ENCODE data around the gene PLCB4.

Gene PLCB4

GRCh38 chr20:9256393-9256792 is 187.5 kb downstream of the PLCB4 start:
- in situ Hi-C loops (cut with MboI; ENCODE audit: low sequenced_read_pairs) = no loop called here

GRCh38 chr20:9258901-9259300 is 190.0 kb downstream of the PLCB4 start:
- in situ Hi-C loops (cut with MboI; ENCODE audit: low sequenced_read_pairs) = no loop called here

- in situ Hi-C loops (cut with MboI; ENCODE audit: low sequenced_read_pairs) = no loop called here
Measured at GRCh38 chr20:9260027-9260426, 191.1 kb downstream of the PLCB4 start.

- in situ Hi-C loops (cut with MboI; ENCODE audit: low sequenced_read_pairs) = no loop called here
Measured at GRCh38 chr20:9261781-9262180, 192.9 kb downstream of the PLCB4 start.

GRCh38 chr20:9262653-9263194 is 193.8 kb downstream of the PLCB4 start:
- in situ Hi-C loops (cut with MboI; ENCODE audit: low sequenced_read_pairs) = no loop called here

GRCh38 chr20:9269280-9269971 is 200.5 kb downstream of the PLCB4 start:
- in situ Hi-C loops (cut with MboI; ENCODE audit: low sequenced_read_pairs) = no loop called here

GRCh38 chr20:9270831-9271230 is 201.9 kb downstream of the PLCB4 start:
- in situ Hi-C loops (cut with MboI; ENCODE audit: low sequenced_read_pairs) = no loop called here

- in situ Hi-C loops (cut with MboI; ENCODE audit: low sequenced_read_pairs) = no loop called here
Measured at GRCh38 chr20:9276966-9277468, 208.1 kb downstream of the PLCB4 start.

GRCh38 chr20:9279918-9280401 is 211.1 kb downstream of the PLCB4 start:
- in situ Hi-C loops (cut with MboI; ENCODE audit: low sequenced_read_pairs) = no loop called here

GRCh38 chr20:9280666-9281065 is 211.8 kb downstream of the PLCB4 start:
- in situ Hi-C loops (cut with MboI; ENCODE audit: low sequenced_read_pairs) = no loop called here

- in situ Hi-C loops (cut with MboI; ENCODE audit: low sequenced_read_pairs) = no loop called here
Measured at GRCh38 chr20:9281803-9282202, 212.9 kb downstream of the PLCB4 start.

GRCh38 chr20:9285617-9286016 is 216.7 kb downstream of the PLCB4 start:
- in situ Hi-C loops (cut with MboI; ENCODE audit: low sequenced_read_pairs) = no loop called here

GRCh38 chr20:9286501-9287461 is 217.9 kb downstream of the PLCB4 start:
- in situ Hi-C loops (cut with MboI; ENCODE audit: low sequenced_read_pairs) = no loop called here

GRCh38 chr20:9287826-9288225 is 218.9 kb downstream of the PLCB4 start:
- in situ Hi-C loops (cut with MboI; ENCODE audit: low sequenced_read_pairs) = no loop called here

- in situ Hi-C loops (cut with MboI; ENCODE audit: low sequenced_read_pairs) = no loop called here
Measured at GRCh38 chr20:9290331-9290730, 221.4 kb downstream of the PLCB4 start.

GRCh38 chr20:9293145-9293544 is 224.3 kb downstream of the PLCB4 start:
- in situ Hi-C loops (cut with MboI; ENCODE audit: low sequenced_read_pairs) = no loop called here

GRCh38 chr20:9294041-9294440 is 225.2 kb downstream of the PLCB4 start:
- in situ Hi-C loops (cut with MboI; ENCODE audit: low sequenced_read_pairs) = no loop called here

GRCh38 chr20:9298906-9299305 is 230.0 kb downstream of the PLCB4 start:
- in situ Hi-C loops (cut with MboI; ENCODE audit: low sequenced_read_pairs) = no loop called here

GRCh38 chr20:9300080-9300479 is 231.2 kb downstream of the PLCB4 start:
- in situ Hi-C loops (cut with MboI; ENCODE audit: low sequenced_read_pairs) = no loop called here

GRCh38 chr20:9300534-9300933 is 231.6 kb downstream of the PLCB4 start:
- in situ Hi-C loops (cut with MboI; ENCODE audit: low sequenced_read_pairs) = no loop called here

Data from hTERT RPE-1 (cell line).